Stomach (tissue), 4 donors: ENCODE results near the gene ZPLD1.

Experiments
- EP300 ChIP-seq: sonication (generic); formaldehyde crosslinking; IDR thresholded peaks from one replicate; pipeline ENCODE4 v1.6.1; 2017; ENCODE audit warnings: antibody characterized with exemption
- TF ChIP-seq, protein P1 (sequence below), 7 experiments: fragments of 450-650 bp in 4 of 7; fragments of 200-600 bp in 3 of 7; sonication (generic) in 3 of 7; IDR thresholded peaks; one replicate each; pipeline ENCODE4 v1.5.1; 2016 to 2019; ENCODE audit warnings: antibody characterized with exemption in 7 of 7, control low read depth in 2 of 7, mild to moderate bottlenecking in 1 of 7

DNA sequence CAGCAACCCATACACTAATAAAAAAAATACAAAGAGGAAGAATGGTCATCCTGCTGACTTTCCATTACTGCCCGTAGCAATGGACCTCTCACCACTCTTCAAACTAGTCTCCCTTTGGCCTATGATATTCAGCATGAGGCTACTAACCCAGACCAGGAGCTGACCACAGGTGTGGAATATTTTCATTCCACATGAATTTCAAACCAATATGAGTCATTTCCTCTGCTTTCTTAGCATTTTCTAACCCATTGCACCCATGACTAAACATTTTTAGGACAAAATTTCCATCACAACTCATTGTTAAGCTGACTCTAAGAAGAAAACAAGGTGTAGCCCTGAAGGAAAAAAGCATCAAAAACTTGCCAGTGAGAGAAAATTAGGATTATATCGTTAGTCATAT, 34.0 kb upstream of the ZPLD1 start:
- TF ChIP-seq, protein P1, sequence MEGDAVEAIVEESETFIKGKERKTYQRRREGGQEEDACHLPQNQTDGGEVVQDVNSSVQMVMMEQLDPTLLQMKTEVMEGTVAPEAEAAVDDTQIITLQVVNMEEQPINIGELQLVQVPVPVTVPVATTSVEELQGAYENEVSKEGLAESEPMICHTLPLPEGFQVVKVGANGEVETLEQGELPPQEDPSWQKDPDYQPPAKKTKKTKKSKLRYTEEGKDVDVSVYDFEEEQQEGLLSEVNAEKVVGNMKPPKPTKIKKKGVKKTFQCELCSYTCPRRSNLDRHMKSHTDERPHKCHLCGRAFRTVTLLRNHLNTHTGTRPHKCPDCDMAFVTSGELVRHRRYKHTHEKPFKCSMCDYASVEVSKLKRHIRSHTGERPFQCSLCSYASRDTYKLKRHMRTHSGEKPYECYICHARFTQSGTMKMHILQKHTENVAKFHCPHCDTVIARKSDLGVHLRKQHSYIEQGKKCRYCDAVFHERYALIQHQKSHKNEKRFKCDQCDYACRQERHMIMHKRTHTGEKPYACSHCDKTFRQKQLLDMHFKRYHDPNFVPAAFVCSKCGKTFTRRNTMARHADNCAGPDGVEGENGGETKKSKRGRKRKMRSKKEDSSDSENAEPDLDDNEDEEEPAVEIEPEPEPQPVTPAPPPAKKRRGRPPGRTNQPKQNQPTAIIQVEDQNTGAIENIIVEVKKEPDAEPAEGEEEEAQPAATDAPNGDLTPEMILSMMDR (IDR thresholded peaks at IDR 0.05): no peak
- TF ChIP-seq EP300: no peak
